ENCODE measurements around the gene KIF5B.

- TF ChIP-seq CTCF (IDR thresholded peaks at IDR 0.05) (no peak), POLR2AphosphoS5 (IDR thresholded peaks at IDR 0.05) (no peak), POLR2A (IDR thresholded peaks at IDR 0.05) (no peak)
These were observed 65.3 kb downstream of the KIF5B start for GRCh38 chr10:31990937-31991336.
